GM10266 (cell line): Measurements from ENCODE around the gene ROR2.
"Not testable (repeated sequence)": the region's sequence is repeated elsewhere in the genome, so short reads cannot be mapped to it uniquely, and the experiment has no call there.

Experiments
- DNase-seq: peaks from one replicate; pipeline ENCODE4 v3.0.0; 2012; ENCODE audit errors: extremely low spot score
- CTCF ChIP-seq: IDR thresholded peaks from 2 replicates; pipeline ENCODE4 v1.5.1; 2012; ENCODE audit warnings: mild to moderate bottlenecking, low read depth; ENCODE audit not compliant: control insufficient read depth, insufficient read depth; ENCODE audit errors: missing control alignments

Gene ROR2

DNA sequence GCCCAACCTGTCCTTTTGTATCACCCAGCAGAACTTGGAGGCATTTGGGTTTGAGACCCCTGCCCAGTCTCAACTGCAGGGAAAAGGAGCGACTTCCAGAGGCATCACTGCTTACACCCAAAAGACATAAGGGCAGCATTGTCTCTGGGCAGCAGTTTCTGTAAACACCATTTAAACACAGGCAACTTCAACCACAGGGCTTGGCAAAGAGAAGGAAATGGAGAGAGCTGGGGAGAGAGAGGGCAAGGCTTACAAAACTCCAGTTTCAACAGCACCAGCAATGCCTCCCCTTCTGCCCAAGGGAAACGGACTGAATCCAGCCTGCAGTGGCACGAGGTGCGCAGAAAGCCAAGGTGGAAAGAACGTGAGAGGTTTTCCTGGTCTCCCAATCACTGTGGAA, 147.6 kb downstream of the ROR2 start:
- DNase-seq = no peak
- no peak for TF ChIP-seq CTCF

- DNase-seq = no peak
- no peak for TF ChIP-seq CTCF
Measured at GRCh38 chr9:91800473-91801030, 149.5 kb downstream of the ROR2 start.

GRCh38 chr9:91799113-91799744, 150.8 kb downstream of the ROR2 start:
- no peak for DNase-seq
- TF ChIP-seq CTCF = no peak

DNA sequence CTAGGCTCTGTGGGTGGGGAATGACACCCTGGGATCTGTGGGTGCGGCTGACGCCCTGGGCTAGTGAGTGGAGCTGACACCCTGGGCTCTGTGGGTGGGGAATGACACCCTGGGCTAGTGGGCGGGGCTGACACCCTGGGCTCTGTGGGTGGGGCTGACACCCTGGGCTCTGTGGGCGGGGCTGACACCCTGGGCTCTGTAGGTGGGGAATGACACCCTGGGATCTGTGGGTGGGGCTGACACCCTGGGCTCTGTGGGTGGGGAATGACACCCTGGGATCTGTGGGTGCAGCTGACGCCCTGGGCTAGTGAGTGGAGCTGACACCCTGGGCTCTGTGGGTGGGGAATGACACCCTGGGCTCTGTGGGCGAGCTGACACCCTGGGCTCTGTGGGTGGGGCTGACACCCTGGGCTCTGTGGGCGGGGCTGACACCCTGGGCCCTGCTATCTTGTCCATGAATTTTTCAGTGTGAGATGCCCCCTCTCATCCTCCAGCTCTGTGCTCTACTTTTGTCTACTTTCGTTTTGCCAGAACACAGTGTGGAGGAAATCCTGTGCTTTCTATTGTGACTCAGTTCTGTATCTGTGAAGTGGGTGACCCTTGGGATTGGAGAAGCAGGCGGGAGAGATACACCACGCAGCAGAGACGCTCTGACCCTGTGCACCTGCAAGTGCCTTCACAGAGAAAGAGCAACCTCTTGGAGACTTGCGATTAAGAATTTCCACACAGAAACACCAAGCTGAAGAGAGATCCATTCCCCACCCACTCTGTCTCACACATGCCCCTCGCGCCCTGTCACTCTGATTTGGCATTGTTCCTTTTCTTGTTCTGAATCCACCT, 151.5 kb downstream of the ROR2 start:
- not testable (repeated sequence) for DNase-seq

DNA sequence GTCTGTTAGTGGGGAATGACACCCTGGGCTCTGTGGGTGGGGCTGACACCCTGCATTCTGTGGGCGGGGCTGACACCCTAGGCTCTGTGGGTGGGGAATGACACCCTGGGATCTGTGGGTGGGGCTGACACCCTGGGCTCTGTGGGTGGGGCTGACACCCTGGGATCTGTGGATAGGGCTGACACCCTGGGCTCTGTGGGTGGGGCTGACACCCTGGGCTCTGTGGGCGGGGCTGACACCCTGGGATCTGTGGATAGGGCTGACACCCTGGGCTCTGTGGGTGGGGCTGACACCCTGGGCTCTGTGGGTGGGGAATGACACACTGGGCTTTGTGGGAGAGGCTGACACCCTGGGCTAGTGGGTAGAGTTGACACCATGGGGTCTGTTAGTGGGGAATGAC, 152.5 kb downstream of the ROR2 start:
- not testable (repeated sequence) for DNase-seq

GRCh38 chr9:91796516-91796915, 153.5 kb downstream of the ROR2 start:
- not testable (repeated sequence) for DNase-seq

DNA sequence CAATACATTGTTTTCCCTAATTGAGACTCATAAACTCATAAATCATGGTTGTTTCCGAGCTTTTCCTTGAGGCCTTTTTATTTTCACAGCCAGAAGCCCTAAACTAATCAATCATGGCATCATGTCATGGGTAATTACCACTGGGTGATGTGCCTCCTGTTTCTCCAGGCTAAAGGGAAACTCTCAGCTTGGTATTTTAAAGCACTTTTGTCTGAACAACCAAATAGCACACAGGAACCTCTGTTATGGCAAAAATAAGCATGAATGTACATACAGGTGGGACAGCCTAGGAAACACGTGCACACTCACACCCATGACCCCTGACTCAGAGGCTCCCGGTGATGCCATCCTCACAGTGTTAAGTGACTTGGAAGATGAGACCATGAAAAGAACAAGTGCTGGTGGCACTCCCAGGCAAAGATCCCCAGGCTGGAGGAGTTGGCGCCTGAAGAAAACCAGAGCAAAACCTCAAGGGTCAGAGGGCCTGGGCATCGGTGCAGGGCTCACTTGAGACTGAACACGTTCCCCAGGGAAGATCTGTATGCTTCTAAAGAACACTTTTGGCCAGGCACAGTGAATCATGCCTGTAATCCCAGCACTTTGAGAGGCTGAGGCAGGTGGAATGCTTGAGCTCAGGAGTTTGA, 154.3 kb downstream of the ROR2 start:
- no peak for TF ChIP-seq CTCF
- DNase-seq = no peak

DNA sequence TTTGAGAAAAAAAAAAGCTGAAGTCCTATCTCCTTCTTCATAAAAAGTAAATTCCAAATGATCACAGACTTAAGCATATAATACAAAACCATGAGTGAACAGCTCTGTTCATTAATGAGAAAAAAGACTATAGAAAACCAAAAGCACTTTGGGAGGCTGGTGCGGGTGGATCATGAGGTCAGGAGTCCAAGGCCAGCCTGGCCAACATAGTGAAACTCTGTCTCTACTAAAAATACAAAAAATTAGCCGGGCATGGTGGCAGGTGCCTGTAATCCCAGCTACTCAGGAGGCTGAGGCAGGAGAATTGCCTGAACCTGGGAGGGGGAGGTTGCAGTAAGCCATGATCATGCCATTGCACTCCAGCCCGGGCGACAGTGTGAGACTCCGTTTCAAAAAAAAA, 156.7 kb downstream of the ROR2 start:
- DNase-seq = not testable (repeated sequence)

GRCh38 chr9:91790917-91791316, 159.1 kb downstream of the ROR2 start:
- no peak for TF ChIP-seq CTCF
- DNase-seq = no peak
